Left renal cortex interstitium (tissue), 4 donors: ENCODE measurements around the gene ACVR1. TPM values are rescaled to one million over a fixed set of nuclear protein-coding genes. Genes with fewer than 3 reads are reported as not detected.
A peak's percentile ranks its signal among the peaks of the same experiment; 100 is the strongest.

Source experiments
- DNase-seq, 4 donors: peaks; one replicate each; pipeline ENCODE4 v3.0.0-alpha.2; 2013; ENCODE audit warnings: low read depth in 4 of 4, low spot score in 2 of 4, missing footprints in 1 of 4
- polyA plus RNA-seq, 4 donors: library from polyadenylated mRNA; unstranded; fragments of 120-200 nt; gene quantifications; one replicate each; pipeline ENCODE4 v1.2.1, GENCODE V29; 2013; ENCODE audit not compliant: insufficient read length in 4 of 4

The ACVR1 gene
- polyA plus RNA-seq, 4 donors, result 24.5 to 33.8 (median 27.0) TPM

GRCh38 chr2:157857881-157858280, 18.2 kb downstream of the ACVR1 start:
- DNase-seq, result no peak

- DNase-seq, result no peak
These were observed 20.0 kb downstream of the ACVR1 start for GRCh38 chr2:157856187-157856515.

- no peak for DNase-seq
These were observed 22.3 kb downstream of the ACVR1 start for GRCh38 chr2:157853820-157854219.

GRCh38 chr2:157853211-157853610, 22.9 kb downstream of the ACVR1 start:
- no peak for DNase-seq

- DNase-seq, result no peak
These were observed 26.5 kb downstream of the ACVR1 start for GRCh38 chr2:157849591-157849990.

GRCh38 chr2:157848213-157848612, 27.9 kb downstream of the ACVR1 start:
- no peak for DNase-seq

- DNase-seq, result no peak
These were observed 31.0 kb downstream of the ACVR1 start for GRCh38 chr2:157845081-157845480.

GRCh38 chr2:157843935-157844334, 32.2 kb downstream of the ACVR1 start:
- DNase-seq, result no peak

- no peak for DNase-seq
These were observed 33.0 kb downstream of the ACVR1 start for GRCh38 chr2:157843081-157843480.

GRCh38 chr2:157842106-157842879, 33.8 kb downstream of the ACVR1 start:
- DNase-seq, result no peak

GRCh38 chr2:157841485-157841884, 34.6 kb downstream of the ACVR1 start:
- no peak for DNase-seq

- DNase-seq, result peak in 2 of 4 donors; percentile 19 to 32
These were observed 35.5 kb downstream of the ACVR1 start for GRCh38 chr2:157840568-157841156.

GRCh38 chr2:157839822-157840221, 36.3 kb downstream of the ACVR1 start:
- no peak for DNase-seq

GRCh38 chr2:157839162-157839801, 36.8 kb downstream of the ACVR1 start:
- DNase-seq, result peak in 3 of 4 donors; percentile 69 to 82 (median 69)

GRCh38 chr2:157838442-157839161, 37.5 kb downstream of the ACVR1 start:
- peak in 1 of 4 donors; percentile 24 for DNase-seq

GRCh38 chr2:157837851-157838441, 38.2 kb downstream of the ACVR1 start:
- peak in 1 of 4 donors; percentile 12 for DNase-seq

GRCh38 chr2:157836531-157836930, 39.6 kb downstream of the ACVR1 start:
- no peak for DNase-seq

GRCh38 chr2:157835425-157835824, 40.7 kb downstream of the ACVR1 start:
- no peak for DNase-seq

GRCh38 chr2:157835006-157835405, 41.1 kb downstream of the ACVR1 start:
- DNase-seq, result no peak

GRCh38 chr2:157833721-157834120, 42.4 kb downstream of the ACVR1 start:
- DNase-seq, result no peak
